Fibroblast of pulmonary artery (primary cell): ENCODE results near the gene TMEM63C.
A peak's percentile ranks its signal among the peaks of the same experiment; 100 is the strongest.

Experiments used
- DNase-seq: peaks from one replicate; pipeline ENCODE4 v3.0.0-alpha.2; 2010; ENCODE audit warnings: low read depth
- H3K4me3 ChIP-seq: replicated peaks from 2 replicates; pipeline ENCODE4 v1.5.1; 2011; ENCODE audit warnings: low read depth, mild to moderate bottlenecking, control low read depth, low read length, moderate library complexity
- TF ChIP-seq, protein P1 (sequence below): IDR thresholded peaks from 2 replicates; pipeline ENCODE4 v1.5.1; 2011; ENCODE audit warnings: mild to moderate bottlenecking, control low read depth, low read length, inconsistent platforms; ENCODE audit errors: missing control alignments

The TMEM63C gene

DNA sequence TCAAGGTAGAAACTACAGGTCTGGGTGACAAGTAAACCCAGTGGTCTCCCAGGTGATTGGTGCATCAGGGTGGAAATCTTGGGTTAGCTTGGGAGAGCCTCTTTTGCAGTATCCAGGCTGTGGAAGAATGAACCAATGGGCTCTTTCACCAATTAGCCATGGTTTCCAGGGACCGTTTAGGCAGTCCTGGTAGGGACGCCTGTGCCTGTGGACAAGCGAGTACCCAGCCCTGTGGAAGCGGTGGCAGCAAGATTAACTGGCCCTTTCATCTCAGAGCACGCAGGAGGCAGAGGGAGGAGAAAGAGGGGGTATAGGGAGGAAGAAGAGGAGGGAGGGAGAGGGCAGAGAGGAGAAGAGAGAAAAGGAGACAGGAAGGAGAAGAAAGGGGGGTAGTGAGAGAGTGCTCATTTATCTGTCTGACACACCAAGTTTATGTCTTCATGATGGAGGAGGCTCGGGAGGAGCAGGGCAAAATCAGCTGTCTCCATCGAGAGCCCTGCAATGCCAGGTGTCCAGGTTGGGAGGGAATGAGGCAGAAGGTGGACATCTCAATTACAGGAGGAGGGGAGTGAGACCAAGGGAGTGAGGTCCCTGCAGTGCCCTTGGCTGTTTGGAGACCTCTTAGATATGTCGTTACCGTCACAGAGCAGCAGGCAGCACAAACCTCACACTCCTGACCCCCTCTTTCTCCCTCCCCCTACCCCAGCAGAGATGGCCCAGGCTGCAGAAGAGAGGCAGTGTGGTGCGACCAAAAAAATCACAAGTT lies 35.4 kb upstream of the TMEM63C start:
- TF ChIP-seq, protein P1, sequence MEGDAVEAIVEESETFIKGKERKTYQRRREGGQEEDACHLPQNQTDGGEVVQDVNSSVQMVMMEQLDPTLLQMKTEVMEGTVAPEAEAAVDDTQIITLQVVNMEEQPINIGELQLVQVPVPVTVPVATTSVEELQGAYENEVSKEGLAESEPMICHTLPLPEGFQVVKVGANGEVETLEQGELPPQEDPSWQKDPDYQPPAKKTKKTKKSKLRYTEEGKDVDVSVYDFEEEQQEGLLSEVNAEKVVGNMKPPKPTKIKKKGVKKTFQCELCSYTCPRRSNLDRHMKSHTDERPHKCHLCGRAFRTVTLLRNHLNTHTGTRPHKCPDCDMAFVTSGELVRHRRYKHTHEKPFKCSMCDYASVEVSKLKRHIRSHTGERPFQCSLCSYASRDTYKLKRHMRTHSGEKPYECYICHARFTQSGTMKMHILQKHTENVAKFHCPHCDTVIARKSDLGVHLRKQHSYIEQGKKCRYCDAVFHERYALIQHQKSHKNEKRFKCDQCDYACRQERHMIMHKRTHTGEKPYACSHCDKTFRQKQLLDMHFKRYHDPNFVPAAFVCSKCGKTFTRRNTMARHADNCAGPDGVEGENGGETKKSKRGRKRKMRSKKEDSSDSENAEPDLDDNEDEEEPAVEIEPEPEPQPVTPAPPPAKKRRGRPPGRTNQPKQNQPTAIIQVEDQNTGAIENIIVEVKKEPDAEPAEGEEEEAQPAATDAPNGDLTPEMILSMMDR = no peak
- DNase-seq = no peak
- no peak overlapping the region for H3K4me3 ChIP-seq

DNA sequence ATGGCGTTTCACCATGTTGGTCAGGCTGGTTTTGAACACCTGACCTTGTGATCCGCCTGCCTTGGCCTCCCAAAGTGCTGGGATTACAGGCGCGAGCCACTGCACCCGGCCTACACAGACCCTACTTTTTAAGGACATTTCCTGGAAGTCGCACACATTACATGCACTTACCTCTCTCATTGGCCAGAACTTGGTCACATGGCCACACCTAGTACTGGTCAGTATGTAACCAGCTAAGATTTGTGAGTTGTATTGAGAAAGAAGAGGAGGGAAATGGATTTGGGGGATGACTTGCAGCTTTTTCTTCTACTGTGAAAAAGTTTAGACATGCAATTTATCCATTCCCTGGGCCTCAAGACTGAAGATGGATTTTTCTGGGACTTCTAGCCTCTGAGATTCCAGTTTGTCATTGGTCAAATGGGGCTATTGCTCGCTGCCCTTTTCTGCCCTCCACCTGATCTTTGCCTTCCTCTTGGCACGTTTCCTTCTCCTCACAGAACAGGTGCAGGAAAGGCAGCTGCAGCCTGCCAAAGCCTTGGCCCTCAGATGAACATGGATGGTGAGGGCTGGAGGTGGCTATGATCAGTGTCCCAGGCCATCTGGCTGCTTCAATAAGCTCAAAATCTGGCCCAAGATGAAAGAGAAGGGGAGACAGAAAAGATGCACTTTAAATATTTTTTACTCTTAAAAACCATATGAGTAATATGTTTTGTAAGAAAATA lies 32.9 kb upstream of the TMEM63C start:
- TF ChIP-seq, protein P1 = no peak
- DNase-seq = peak; percentile 6
- no peak overlapping the region for H3K4me3 ChIP-seq

DNA sequence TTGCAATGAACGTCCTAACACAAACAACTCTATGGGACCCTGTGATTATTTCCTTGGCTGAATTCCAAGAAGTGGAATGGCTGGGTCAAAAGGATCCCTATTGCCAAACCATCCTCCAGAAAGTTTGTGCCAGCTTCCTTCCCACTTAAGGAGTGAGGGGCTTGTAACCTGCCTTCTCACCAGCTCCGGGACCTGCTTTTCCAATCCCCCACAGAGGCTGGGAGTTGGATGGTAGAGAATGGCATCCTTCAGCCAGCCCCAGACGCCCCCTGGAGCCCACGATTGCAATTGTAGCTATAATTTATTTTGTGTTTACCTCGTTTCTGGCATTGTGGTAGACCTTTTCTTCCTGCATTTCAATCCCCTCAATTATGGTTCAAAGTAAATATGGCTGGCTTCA lies 30.4 kb upstream of the TMEM63C start:
- TF ChIP-seq, protein P1 = peak; percentile 62
- peak; percentile 29 for DNase-seq
- H3K4me3 ChIP-seq = no peak overlapping the region

DNA sequence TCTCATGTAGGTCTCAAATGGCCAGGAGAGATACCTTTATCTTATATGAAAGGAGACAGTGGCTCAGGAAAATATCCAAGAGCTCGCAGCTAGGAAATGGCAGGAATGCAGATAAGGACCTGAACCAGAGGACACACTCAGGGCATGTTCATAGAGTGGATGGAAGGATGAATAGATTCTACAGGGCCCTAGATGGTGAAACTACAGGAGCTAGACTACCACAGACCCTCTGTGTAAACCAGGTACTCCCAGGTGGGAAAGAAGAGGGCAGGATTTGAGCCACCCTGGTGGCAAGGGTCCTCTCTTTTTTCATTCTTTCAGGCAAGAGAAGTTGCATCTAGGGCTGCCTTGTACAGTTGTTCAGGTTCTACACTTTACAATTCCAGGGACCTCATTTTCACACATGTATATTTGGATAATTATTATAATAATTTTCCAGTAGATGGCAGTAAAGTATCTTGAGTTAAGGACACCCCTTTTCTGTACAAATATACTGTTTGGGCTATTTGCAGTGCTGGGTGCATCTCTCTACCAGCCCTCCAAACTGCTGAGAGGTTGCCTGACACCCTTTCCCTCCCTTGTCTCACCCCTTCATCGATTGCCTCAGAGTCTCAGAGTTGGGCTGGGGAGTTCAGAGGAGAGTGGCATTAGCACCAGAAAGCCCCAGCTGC lies 29.5 kb upstream of the TMEM63C start:
- H3K4me3 ChIP-seq = no peak overlapping the region
- DNase-seq = peak; percentile 49
- TF ChIP-seq, protein P1 = peak; percentile 14

DNA sequence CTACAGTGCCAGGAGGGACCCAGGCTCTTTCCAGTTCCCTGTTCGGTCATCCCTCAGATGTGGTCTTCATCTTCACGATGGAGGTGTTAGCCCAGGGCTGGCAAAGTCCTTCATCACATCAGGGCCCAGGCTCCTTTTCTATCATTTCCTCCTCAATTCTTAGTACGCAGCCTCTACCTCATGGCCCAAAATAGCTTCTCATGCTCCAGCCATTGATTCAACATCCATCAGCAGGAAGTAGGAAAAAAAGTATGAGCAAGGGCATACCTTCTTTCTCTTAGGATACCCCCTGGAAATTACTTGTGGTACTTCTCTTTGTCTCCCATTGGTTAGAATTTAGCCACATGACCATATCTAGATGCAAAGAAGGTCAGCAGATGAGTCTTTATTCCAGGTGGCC lies 27.8 kb upstream of the TMEM63C start:
- TF ChIP-seq, protein P1 = no peak
- no peak for DNase-seq
- no peak overlapping the region for H3K4me3 ChIP-seq

DNA sequence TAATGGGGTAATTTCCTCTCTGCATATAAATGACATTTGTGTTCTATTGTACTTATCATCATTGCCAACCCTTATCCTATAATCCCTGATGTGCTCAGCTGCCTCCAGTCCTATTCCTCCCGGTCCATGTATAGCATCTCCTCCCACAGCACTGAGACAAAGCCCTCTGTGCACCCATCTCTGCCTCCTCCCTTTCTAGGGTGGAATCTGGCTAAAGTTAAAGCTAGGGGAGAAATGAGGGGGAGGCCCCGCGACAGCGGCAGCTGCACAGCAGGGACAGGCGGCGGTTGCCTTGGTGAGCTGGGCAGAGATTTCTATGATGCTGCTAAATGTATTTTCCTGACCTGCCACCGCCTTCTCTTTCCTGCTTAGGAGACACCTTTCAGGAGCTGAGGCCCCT lies 27.2 kb upstream of the TMEM63C start:
- TF ChIP-seq, protein P1 = no peak
- no peak for DNase-seq
- no peak overlapping the region for H3K4me3 ChIP-seq
